K562 (cell line): ENCODE measurements around the gene RTL1. TPM values are rescaled to one million over a fixed set of nuclear protein-coding genes. Genes with fewer than 3 reads are reported as not detected.

Source experiments
- ATAC-seq: fragments of 200-7000 bp; cut with Tn5 transposase; 3 replicates; pipeline ENCODE4 v1.9.1; 2020; ENCODE audit warnings: moderate library complexity
- BruUV-seq: library from RNA; stranded (reverse); fragments of 400-500 nt; replicated peaks from 2 replicates; lab custom pipeline; 2021; lab: Mats Ljungman, UMichigan
- CTCF ChIA-PET: fragments of 300-600 bp; formaldehyde crosslinking; extraction: SDS; loops from one replicate; lab custom pipeline; 2021; ENCODE audit warnings: low intra/inter-chr PET ratio; lab: Yijun Ruan, JAX
- POLR2A ChIA-PET: fragments of 300-600, 350-650 bp; sonication (Branson Sonifier 250); formaldehyde crosslinking; extraction: SDS; loops from one replicate; lab custom pipeline; 2021; ENCODE audit warnings: antibody characterized with exemption, inconsistent platforms; lab: Yijun Ruan, JAX
- DNase-seq, 4 experiments: peaks; one replicate each; pipeline versions ENCODE4 v3.0.0 to v3.0.0-alpha.2; 2011 to 2018; ENCODE audit warnings: low spot score in 3 of 4, mixed read lengths in 3 of 4; ENCODE audit errors: extremely low read depth in 1 of 4
- FAIRE-seq: peaks from 2 replicates; lab custom pipeline; 2011; peaks lifted over from hg19 to GRCh38; lab: Jason Lieb, UNC
- H2AFZ ChIP-seq: 2 replicates; pipeline ENCODE4 v1.6.0; 2011; ENCODE audit warnings: low read depth, low read length, control low read depth, inconsistent platforms
- H3K27ac ChIP-seq: fragments of 200-600 bp; 3 replicates; pipeline ENCODE4 v1.8.0; 2011; ENCODE audit warnings: low read depth, mild to moderate bottlenecking, control low read depth, inconsistent platforms, low read length, moderate library complexity, mixed read lengths; ENCODE audit errors: extremely low read depth
- H3K27me3 ChIP-seq, 2 experiments: fragments of 300-600 bp in 1 of 2; 2 replicates in 1 of 2; 3 replicates in 1 of 2; pipeline versions ENCODE4 v1.6.0 to v1.8.0; 2011; ENCODE audit warnings: inconsistent platforms in 2 of 2, low read length in 2 of 2, mild to moderate bottlenecking in 1 of 2, mixed read lengths in 1 of 2, moderate library complexity in 1 of 2; ENCODE audit not compliant: control insufficient read depth in 2 of 2, insufficient read depth in 2 of 2
- H3K36me3 ChIP-seq: fragments of 300-600 bp; 3 replicates; pipeline ENCODE4 v1.8.0; 2011; ENCODE audit warnings: mild to moderate bottlenecking, low read length, inconsistent platforms; ENCODE audit not compliant: control insufficient read depth, insufficient read depth
- H3K4me1 ChIP-seq, 2 experiments: fragments of 200-600 bp in 1 of 2; replicated peaks in 1 of 2; 2 replicates in 1 of 2; 3 replicates in 1 of 2; pipeline versions ENCODE4 v1.5.1 to v1.8.0; 2011; ENCODE audit warnings: inconsistent platforms in 2 of 2, low read length in 2 of 2, mild to moderate bottlenecking in 1 of 2, mixed read lengths in 1 of 2, moderate library complexity in 1 of 2; ENCODE audit not compliant: control insufficient read depth in 2 of 2, insufficient read depth in 2 of 2
- H3K4me2 ChIP-seq: 2 replicates; pipeline ENCODE4 v1.6.1; 2011; ENCODE audit warnings: low read length, control low read depth, inconsistent platforms, mixed read lengths; ENCODE audit not compliant: insufficient read depth
- H3K4me3 ChIP-seq: fragments of 200-600 bp; sonication (generic), shearing (Covaris generic); 2 replicates; pipeline ENCODE4 v1.5.1; 2016; ENCODE audit warnings: control low read depth, inconsistent platforms
- H3K79me2 ChIP-seq: fragments of 200-600 bp; 3 replicates; pipeline ENCODE4 v1.8.0; 2011; ENCODE audit warnings: low read length, inconsistent platforms; ENCODE audit not compliant: control insufficient read depth, insufficient read depth
- H3K9ac ChIP-seq, 2 experiments: 2 replicates each; pipeline versions ENCODE4 v1.6.0 to v1.6.1; 2011; ENCODE audit warnings: low read depth in 2 of 2, low read length in 2 of 2, control low read depth in 1 of 2, inconsistent platforms in 1 of 2, mild to moderate bottlenecking in 1 of 2, mixed read lengths in 1 of 2; ENCODE audit not compliant: insufficient read depth in 1 of 2
- H3K9me1 ChIP-seq: one replicate; pipeline ENCODE4 v1.6.0; 2011; ENCODE audit warnings: inconsistent platforms, mild to moderate bottlenecking, low read length, moderate library complexity; ENCODE audit not compliant: control insufficient read depth, insufficient read depth
- H3K9me3 ChIP-seq: replicated peaks from 2 replicates; pipeline ENCODE4 v1.5.1; 2011; ENCODE audit warnings: low read depth, low read length, inconsistent platforms; ENCODE audit not compliant: control insufficient read depth, insufficient read depth
- H4K20me1 ChIP-seq: replicated peaks from 2 replicates; pipeline ENCODE4 v1.6.1; 2011; ENCODE audit warnings: low read length, inconsistent platforms, mixed read lengths; ENCODE audit not compliant: control insufficient read depth, insufficient read depth
- CSDE1 ChIP-seq, 2 experiments: fragments of 450-650 bp; IDR thresholded peaks; 2 replicates each; pipeline ENCODE4 v1.6.1; 2016; ENCODE audit warnings: mild to moderate bottlenecking in 1 of 2
- FOXA3 ChIP-seq, 2 experiments: fragments of 450-650 bp in 1 of 2; sonication (generic) in 1 of 2; formaldehyde crosslinking; IDR thresholded peaks in 1 of 2; conservative IDR thresholded peaks in 1 of 2; 2 replicates each; pipeline versions ENCODE4 v1.4.0 to v1.8.0; 2020 to 2022; ENCODE audit warnings: mild to moderate bottlenecking in 2 of 2, missing genetic modification reagents in 1 of 2
- FOXJ3 ChIP-seq: sonication (generic); formaldehyde crosslinking; IDR thresholded peaks from 2 replicates; pipeline ENCODE4 v1.4.0; 2020; ENCODE audit warnings: mild to moderate bottlenecking, missing genetic modification reagents
- FOXP1 ChIP-seq: sonication (generic); formaldehyde crosslinking; IDR thresholded peaks from 2 replicates; pipeline ENCODE4 v1.8.0; 2022; ENCODE audit warnings: mild to moderate bottlenecking, missing genetic modification reagents
- HMGXB4 ChIP-seq: sonication (generic); formaldehyde crosslinking; IDR thresholded peaks from 2 replicates; pipeline ENCODE4 v1.8.1; 2023; ENCODE audit warnings: mild to moderate bottlenecking, missing genetic modification reagents
- JUN ChIP-seq, 2 experiments: sonication (generic) in 1 of 2; formaldehyde crosslinking in 1 of 2; IDR thresholded peaks; 2 replicates each; pipeline versions ENCODE4 v1.6.1 to v1.8.0; 2012 to 2022; ENCODE audit warnings: borderline replicate concordance in 2 of 2, mild to moderate bottlenecking in 2 of 2, improper control_type of control experiment in 1 of 2, low read depth in 1 of 2, low read length in 1 of 2, missing genetic modification reagents in 1 of 2
- NELFE ChIP-seq: IDR thresholded peaks from 2 replicates; pipeline ENCODE4 v1.6.1; 2011; ENCODE audit warnings: mild to moderate bottlenecking; ENCODE audit not compliant: insufficient read depth, insufficient read length
- NR4A1 ChIP-seq, 2 experiments: fragments of 250-450 bp in 1 of 2; fragments of 450-650 bp in 1 of 2; sonication (Bioruptor Pico) in 1 of 2; IDR thresholded peaks; 2 replicates each; pipeline versions ENCODE4 v1.4.0 to v1.6.1; 2016 to 2020; ENCODE audit warnings: mild to moderate bottlenecking in 2 of 2, missing compliant biosample characterization in 1 of 2, missing genetic modification characterization in 1 of 2, moderate library complexity in 1 of 2
- POLR3G ChIP-seq: IDR thresholded peaks from 2 replicates; pipeline ENCODE4 v1.6.1; 2011; ENCODE audit not compliant: insufficient read length, insufficient replicate concordance; ENCODE audit errors: extremely low read depth
- SMARCA4 ChIP-seq: fragments of 450-650 bp; IDR thresholded peaks from 2 replicates; pipeline ENCODE4 v1.6.1; 2016
- TFE3 ChIP-seq: fragments of 450-650 bp; formaldehyde crosslinking; IDR thresholded peaks from 2 replicates; pipeline ENCODE4 v1.4.0; 2020; ENCODE audit warnings: mild to moderate bottlenecking, mixed read lengths
- USF2 ChIP-seq: sonication (generic); formaldehyde crosslinking; IDR thresholded peaks from 2 replicates; pipeline ENCODE4 v1.5.0; 2020; ENCODE audit warnings: missing genetic modification reagents
- ZNF23 ChIP-seq: fragments of 250-450 bp; sonication (Bioruptor Pico); IDR thresholded peaks from 2 replicates; pipeline ENCODE4 v1.4.0; 2020; ENCODE audit warnings: mild to moderate bottlenecking
- WGBS: fragments of 100-300 bp; shearing (Covaris generic); methylation state at CpG from one replicate; pipeline ENCODE4 v1.1.6; 2016; ENCODE audit warnings: low coverage, mixed read lengths; ENCODE audit not compliant: insufficient coverage; ENCODE audit errors: missing lambda C conversion rate; 5-methylcytosine and 5-hydroxymethylcytosine counted together
- in situ Hi-C: fragments of 300-500 bp; cut with MboI; formaldehyde crosslinking; loops from 4 replicates; pipeline ENCODE4 v1.15.0; 2018; ENCODE audit warnings: inconsistent platforms, mixed read lengths
- intact Hi-C: fragments of 100-400 bp; cut with micrococcal nuclease; formaldehyde crosslinking; loops from 2 replicates; pipeline ENCODE4 v1.14.2; 2022
- polyA plus RNA-seq, 8 experiments: library from polyadenylated mRNA; depleted of rRNA in 4 of 8; stranded (reverse) in 5 of 8; unstranded in 3 of 8; fragments of >200 nt; fragmentation: Nextera tagmentation in 2 of 8; fragmentation: Illumina TruSeq in 1 of 8; extraction: Ambion mirVana in 2 of 8; extraction: Trizol in 1 of 8; gene quantifications; 2 replicates each; pipeline versions ENCODE4 v1.2.1 to v1.2.3, GENCODE V29; 2011 to 2014; ENCODE audit warnings: inconsistent platforms in 1 of 8, missing spikeins in 1 of 8
- total RNA-seq, 7 experiments: library from RNA; depleted of rRNA in 6 of 7; stranded (reverse); fragments of >200 nt in 6 of 7; fragmentation: Illumina TruSeq in 2 of 7; extraction: Trizol in 2 of 7; gene quantifications; 2 replicates each; pipeline versions ENCODE4 v1.2.1 to v1.2.3, GENCODE V29; 2011 to 2021; ENCODE audit warnings: low replicate concordance in 1 of 7
- TF ChIP-seq, protein P1 (sequence below): sonication (generic); formaldehyde crosslinking; IDR thresholded peaks from 2 replicates; pipeline ENCODE4 v1.4.0; 2020; ENCODE audit warnings: mild to moderate bottlenecking, missing genetic modification reagents
- TF ChIP-seq, protein P2 (sequence below): sonication (generic); formaldehyde crosslinking; IDR thresholded peaks from 2 replicates; pipeline ENCODE4 v1.8.0; 2022; ENCODE audit warnings: missing genetic modification reagents, mild to moderate bottlenecking, moderate library complexity, borderline replicate concordance

Gene RTL1
- total and polyA plus RNA-seq, 9 of the 15 experiments (the other 6 are each of a cell fraction or from before 2014, with no cell fraction given), result not detected

- H3K4me3 ChIP-seq, result no peak overlapping the region
- FAIRE-seq, result no peak
- no peak overlapping the region for H2AFZ ChIP-seq
- no peaks in the 10 kb centered on the region for H3K27me3 ChIP-seq
- CTCF ChIA-PET, result no interaction called here
- no peaks in the 10 kb centered on the region for H3K79me2 ChIP-seq
- 0 out of 2 replicates have a peak, but pooled peaks cover 2% of the 10 kb centered on the region for H3K9me3 ChIP-seq
- peaks cover 11 to 16% of the 10 kb centered on the region in 2 experiments; a peak in 4 of 5 replicates for H3K4me1 ChIP-seq
- H3K27ac ChIP-seq, result no peak overlapping the region
- no peaks in the 10 kb centered on the region for H3K9me1 ChIP-seq
- no peak for DNase-seq
- intact Hi-C loops (no loop called here), in situ Hi-C loops (no loop called here)
- 17% methylated on average over 1 of the region's 4 CpGs for WGBS
- no peaks in the 10 kb centered on the region for H3K36me3 ChIP-seq
- no peak overlapping the region for H3K9ac ChIP-seq
- no peaks in the 10 kb centered on the region for H4K20me1 ChIP-seq
- POLR2A ChIA-PET, result no interaction called here
- ATAC-seq, result no peak
- H3K4me2 ChIP-seq, result no peak overlapping the region
- no TSS peak for BruUV-seq
- TF ChIP-seq NELFE (no peak), CSDE1 (IDR thresholded peaks at IDR 0.05) (no peak), HMGXB4 (CRISPR knock-in tag) (no peak), USF2 (CRISPR knock-in tag) (no peak), NR4A1 (CRISPR knock-in tag; IDR thresholded peaks at IDR 0.05) (no peak), NR4A1 (tag; IDR thresholded peaks at IDR 0.05) (no peak), POLR3G (no peak), ZNF23 (no peak), FOXP1 (CRISPR knock-in tag) (no peak), FOXA3 (CRISPR knock-in tag; conservative IDR thresholded peaks at IDR 0.05 in 1 of 2, IDR thresholded peaks at IDR 0.05 in 1 of 2) (no peak), JUN (IDR thresholded peaks at IDR 0.05; ENCODE audit: borderline replicate concordance, low read depth, low read length) (no peak), JUN (CRISPR knock-in tag; IDR thresholded peaks at IDR 0.05; ENCODE audit: borderline replicate concordance) (no peak), SMARCA4 (no peak), FOXJ3 (CRISPR knock-in tag) (no peak), TFE3 (CRISPR knock-in tag) (no peak)
- TF ChIP-seq, protein P1, sequence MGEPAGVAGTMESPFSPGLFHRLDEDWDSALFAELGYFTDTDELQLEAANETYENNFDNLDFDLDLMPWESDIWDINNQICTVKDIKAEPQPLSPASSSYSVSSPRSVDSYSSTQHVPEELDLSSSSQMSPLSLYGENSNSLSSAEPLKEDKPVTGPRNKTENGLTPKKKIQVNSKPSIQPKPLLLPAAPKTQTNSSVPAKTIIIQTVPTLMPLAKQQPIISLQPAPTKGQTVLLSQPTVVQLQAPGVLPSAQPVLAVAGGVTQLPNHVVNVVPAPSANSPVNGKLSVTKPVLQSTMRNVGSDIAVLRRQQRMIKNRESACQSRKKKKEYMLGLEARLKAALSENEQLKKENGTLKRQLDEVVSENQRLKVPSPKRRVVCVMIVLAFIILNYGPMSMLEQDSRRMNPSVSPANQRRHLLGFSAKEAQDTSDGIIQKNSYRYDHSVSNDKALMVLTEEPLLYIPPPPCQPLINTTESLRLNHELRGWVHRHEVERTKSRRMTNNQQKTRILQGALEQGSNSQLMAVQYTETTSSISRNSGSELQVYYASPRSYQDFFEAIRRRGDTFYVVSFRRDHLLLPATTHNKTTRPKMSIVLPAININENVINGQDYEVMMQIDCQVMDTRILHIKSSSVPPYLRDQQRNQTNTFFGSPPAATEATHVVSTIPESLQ (CRISPR knock-in tag), result no peak
- TF ChIP-seq, protein P2, sequence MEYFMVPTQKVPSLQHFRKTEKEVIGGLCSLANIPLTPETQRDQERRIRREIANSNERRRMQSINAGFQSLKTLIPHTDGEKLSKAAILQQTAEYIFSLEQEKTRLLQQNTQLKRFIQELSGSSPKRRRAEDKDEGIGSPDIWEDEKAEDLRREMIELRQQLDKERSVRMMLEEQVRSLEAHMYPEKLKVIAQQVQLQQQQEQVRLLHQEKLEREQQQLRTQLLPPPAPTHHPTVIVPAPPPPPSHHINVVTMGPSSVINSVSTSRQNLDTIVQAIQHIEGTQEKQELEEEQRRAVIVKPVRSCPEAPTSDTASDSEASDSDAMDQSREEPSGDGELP, result no peak
These were observed 29.5 kb downstream of the RTL1 start for GRCh38 chr14:100874051-100874410.
